ES-I3 (cell line): Measurements from ENCODE around the gene GGT7.
A peak's percentile ranks its signal among the peaks of the same experiment; 100 is the strongest.

Source experiments
- H3K36me3 ChIP-seq: 2 replicates; pipeline ENCODE4 v1.6.1; 2013; ENCODE audit warnings: mild to moderate bottlenecking, low read length, control low read depth, moderate library complexity; ENCODE audit not compliant: insufficient read depth
- H3K4me1 ChIP-seq: 2 replicates; pipeline ENCODE4 v1.6.1; 2013; ENCODE audit warnings: mild to moderate bottlenecking, control low read depth, low read length; ENCODE audit not compliant: insufficient read depth
- H3K9ac ChIP-seq: 2 replicates; pipeline ENCODE4 v1.6.1; 2013; ENCODE audit warnings: low read depth, mild to moderate bottlenecking, low read length, moderate library complexity
- H3K9me3 ChIP-seq: 2 replicates; pipeline ENCODE4 v1.6.1; 2013; ENCODE audit warnings: mild to moderate bottlenecking, low read length, moderate library complexity; ENCODE audit not compliant: control insufficient read depth, insufficient read depth

GGT7 gene

DNA sequence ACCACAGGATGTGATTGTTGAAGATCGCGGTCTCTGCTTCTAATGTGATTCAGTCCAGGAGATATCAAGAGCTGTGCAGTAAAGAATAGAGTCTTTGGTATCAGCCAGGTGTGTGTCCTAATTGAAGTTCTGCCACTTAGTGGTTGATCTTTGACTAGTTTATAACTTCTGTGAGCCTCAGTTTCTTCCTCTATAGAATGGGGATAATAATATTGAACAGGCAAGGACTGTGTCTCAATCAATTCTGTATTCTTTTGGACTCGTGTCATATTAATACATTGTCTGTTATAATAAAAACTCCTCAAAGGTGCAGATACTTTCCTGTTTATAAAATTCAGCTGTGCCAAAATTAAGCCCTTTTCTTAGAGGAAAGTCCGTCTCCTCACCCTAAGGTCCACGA lies 24.1 kb downstream of the GGT7 start:
- no peaks in the 10 kb centered on the region; the same call in 1 of the 2 replicates for H3K36me3 ChIP-seq
- H3K9ac ChIP-seq, result no peak overlapping the region
- no peaks in the 10 kb centered on the region for H3K4me1 ChIP-seq
- no peaks in the 10 kb centered on the region for H3K9me3 ChIP-seq

DNA sequence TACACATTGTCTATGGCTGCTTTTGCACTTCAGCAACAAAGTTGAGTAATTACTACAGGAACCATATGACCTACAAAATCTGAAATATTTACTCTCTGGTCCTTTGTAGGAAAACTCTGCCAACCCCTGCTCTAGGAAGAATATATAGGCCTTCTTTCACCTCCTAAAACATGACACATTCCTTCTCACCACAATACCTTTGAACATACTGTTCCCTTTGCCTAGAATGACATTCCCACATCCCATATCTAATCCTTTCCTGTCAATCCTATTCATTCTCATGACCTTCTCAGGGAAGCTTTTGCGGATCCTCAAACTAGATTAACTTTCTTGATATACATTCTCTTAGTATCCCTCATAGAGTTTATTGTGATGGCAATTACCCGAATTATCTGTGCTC lies 29.2 kb downstream of the GGT7 start:
- no peak overlapping the region for H3K9ac ChIP-seq
- no peaks in the 10 kb centered on the region for H3K9me3 ChIP-seq
- H3K36me3 ChIP-seq, result no peaks in the 10 kb centered on the region; the same call in 1 of the 2 replicates
- H3K4me1 ChIP-seq, result no peaks in the 10 kb centered on the region

DNA sequence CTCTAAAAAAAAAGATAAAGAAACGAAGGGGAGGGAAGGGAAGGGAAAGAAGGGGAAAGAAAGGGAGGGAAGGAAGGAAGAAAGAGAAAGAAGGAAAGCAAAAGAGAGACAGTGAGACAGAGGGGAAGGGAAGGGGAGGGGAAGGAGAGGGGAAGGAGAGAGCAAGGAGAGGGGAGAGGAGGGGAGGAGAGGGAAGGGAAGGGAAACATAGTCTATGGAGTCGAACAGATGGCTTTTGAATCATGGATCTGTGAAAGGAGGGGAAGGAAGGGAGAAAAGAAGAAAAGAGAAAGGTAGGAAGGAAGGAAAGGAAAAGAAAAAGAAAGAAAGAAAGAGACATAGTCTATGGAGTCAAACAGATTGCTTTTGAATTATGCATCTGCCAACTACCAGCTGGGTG lies 30.5 kb downstream of the GGT7 start:
- Histone ChIP-seq H3K9ac (no peak overlapping the region), H3K4me1 (no peaks in the 10 kb centered on the region), H3K36me3 (no peaks in the 10 kb centered on the region), H3K9me3 (no peaks in the 10 kb centered on the region)

DNA sequence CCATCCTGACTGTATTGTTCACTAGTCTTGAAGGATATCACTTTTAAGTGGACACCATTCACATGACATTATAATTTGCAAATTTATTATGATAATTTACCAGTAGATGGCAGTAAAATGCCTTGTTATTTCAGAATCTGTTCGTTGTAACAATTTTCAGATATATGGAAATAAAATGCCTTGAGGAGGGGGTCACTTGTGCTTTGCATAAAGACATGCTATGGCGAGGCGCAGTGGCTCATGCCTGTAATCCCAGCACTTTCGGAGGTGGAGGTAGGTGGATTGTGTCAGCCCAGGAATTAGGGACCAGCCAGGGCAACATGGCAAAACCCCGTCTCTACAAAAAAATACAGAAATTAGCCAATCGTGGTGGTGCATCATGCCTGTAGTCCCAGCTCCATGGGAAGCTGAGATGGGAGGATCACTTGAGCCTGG lies 38.2 kb downstream of the GGT7 start:
- no peaks in the 10 kb centered on the region for H3K36me3 ChIP-seq
- H3K4me1 ChIP-seq, result no peaks in the 10 kb centered on the region
- no peaks in the 10 kb centered on the region for H3K9me3 ChIP-seq
- H3K9ac ChIP-seq, result no peak overlapping the region

DNA sequence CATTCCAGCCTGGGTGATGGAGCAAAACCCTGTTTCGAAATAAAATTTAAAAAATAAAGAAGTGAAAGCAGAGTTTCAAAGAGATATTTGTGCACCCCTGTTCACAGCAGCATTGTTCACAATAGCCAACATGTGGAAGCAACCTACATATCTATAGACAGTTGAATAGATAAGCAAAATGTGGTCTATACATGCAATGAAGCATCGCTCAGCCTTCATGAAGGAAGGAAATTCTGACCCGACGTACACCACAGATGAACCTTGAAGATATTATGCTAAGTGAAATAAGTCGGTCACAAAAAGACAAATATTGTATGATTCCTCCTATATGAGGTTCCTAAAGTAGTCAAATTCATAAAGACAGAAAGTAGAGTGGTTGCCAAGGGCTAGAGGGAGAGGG lies 40.7 kb downstream of the GGT7 start:
- H3K9ac ChIP-seq, result no peak overlapping the region
- H3K9me3 ChIP-seq, result no peaks in the 10 kb centered on the region
- no peaks in the 10 kb centered on the region for H3K4me1 ChIP-seq
- no peaks in the 10 kb centered on the region for H3K36me3 ChIP-seq

DNA sequence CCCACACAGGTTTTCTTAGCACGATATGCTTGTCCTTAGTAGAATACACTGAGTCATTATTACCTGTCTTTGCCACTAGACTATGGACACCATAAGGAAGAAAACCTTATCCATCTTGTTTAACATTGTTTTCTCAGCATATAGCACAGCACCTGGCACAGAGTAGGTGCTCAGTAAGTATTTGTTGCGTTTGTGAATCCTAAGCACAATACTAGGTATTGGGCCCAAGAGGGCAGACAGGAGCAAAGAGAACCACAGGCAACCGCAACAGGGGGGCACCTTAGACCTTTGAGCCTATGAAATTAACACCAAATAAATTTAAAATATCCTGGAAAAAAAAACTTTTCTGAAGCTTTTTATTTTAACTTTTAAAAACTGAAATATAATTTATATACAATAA lies 43.5 kb downstream of the GGT7 start:
- Histone ChIP-seq H3K4me1 (peaks cover under 1% of the 10 kb centered on the region; the same call in 1 of the 2 replicates), H3K9me3 (no peaks in the 10 kb centered on the region), H3K9ac (no peak overlapping the region), H3K36me3 (no peaks in the 10 kb centered on the region)

DNA sequence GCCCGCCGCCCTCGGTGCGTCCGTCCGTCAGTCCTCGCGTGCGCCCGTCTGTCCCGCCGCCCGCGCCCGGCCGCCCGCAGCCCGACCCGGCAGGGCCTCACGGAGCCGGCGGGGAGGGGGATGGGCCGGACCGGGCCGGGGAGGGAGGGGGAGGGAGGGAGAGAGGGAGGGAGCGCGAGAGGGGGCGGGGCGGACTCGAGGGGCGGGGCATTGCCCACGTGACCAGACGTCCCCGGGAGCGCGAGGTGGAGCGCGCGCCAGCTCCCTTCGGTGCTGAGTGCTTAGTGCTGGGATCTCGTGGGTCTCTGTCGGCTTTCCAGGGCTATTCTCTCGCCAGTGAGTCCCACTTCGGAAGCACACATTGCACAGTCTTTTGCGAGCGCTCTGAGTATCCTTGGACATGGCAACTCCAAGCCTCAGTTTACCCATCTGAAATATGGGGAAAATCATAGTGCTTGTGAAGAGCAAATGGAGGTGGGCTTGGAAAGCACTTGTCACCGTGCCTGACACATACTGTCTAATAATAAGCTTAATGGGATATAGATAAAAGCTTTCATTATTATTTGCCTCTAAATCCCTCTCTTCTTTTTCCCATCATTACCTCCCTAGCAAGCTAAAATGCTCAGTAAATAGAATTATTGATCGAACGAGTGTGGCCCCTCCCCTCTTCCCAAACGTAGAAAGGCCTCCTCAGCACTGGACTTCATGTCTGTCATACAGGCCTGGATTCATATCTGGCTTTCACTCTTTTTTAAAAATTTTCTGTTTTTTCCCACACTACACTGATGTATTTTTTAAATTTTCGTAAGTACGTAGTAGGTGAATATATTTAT lies 46.9 kb downstream of the GGT7 start, which contains the start of gene NCOA6:
Gene NCOA6, minus strand, starts transcription at position 122 of the 833 bp plus-strand sequence. CDS start 43,296 bp downstream, outside the sequence.
- Histone ChIP-seq H3K36me3 (no peaks in the 10 kb centered on the region), H3K9ac (peak within 1 kb of the TSS; percentile 73)

DNA sequence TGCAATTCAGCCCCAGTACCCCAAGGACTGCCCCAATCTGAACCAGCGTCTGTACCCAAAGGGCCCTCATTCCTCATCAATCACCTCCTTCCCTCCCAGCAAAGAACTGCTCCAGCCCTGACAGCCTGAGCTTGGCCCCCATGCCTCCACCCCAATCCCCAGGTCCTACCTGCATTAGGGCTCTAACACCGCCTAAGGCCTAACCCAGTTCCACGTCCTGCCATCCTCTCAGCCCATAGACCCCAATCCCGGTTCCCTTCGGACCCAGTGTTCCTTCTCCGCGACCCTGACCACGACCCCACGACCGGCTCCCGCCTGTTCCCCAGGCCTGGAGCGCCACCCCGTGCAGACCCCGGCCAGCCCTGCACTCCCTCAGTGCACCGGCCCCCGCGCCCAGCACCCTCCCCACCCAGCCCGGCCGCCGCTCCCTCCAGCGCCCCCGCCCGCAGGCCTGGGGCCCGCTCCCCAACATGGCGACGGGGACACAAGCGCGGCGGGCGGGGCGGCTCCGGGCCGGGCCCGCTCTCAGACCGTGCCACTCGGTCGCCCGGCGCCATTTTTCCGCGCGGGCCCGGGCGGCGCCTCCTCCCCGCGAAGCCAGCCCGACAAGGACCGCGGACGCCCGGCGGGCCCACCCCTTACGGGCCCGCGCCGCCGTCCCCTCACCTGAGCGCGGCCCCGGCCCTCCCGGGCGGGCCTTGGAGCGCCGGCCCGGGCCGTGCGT lies 47.7 kb downstream of the GGT7 start:
- Histone ChIP-seq H3K36me3 (no peaks in the 10 kb centered on the region), H3K9ac (peak overlapping the region; percentile 73), H3K9me3 (no peaks in the 10 kb centered on the region), H3K4me1 (peaks cover 6% of the 10 kb centered on the region; the same call in 1 of the 2 replicates)

More for the DNA sequence above, 46.9 kb downstream of the GGT7 start, which contains the start of gene NCOA6:
- Histone ChIP-seq H3K9me3 (no peaks in the 10 kb centered on the region), H3K4me1 (peaks cover 6% of the 10 kb centered on the region; the same call in 1 of the 2 replicates)

DNA sequence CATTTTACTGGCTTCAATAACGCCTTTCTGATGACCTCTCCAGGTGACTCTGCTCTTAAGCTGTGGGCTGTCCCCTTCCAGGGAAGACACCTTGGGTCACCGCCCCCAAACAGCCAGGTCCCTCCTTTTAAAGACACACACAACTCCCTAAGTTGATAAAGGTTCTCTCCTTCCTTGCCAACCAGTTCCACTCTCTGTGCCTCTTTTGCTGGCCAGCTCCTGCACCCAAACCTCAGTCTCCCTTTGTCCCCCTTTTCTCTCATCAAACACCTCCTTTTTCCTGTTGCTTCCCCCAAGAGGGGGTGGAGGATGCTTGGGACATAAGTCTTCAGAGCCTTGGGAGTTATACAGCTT lies 48.2 kb downstream of the GGT7 start:
- Histone ChIP-seq H3K9ac (peak overlapping the region; percentile 73), H3K9me3 (no peaks in the 10 kb centered on the region), H3K4me1 (peaks cover 6% of the 10 kb centered on the region; the same call in 1 of the 2 replicates), H3K36me3 (no peaks in the 10 kb centered on the region)

DNA sequence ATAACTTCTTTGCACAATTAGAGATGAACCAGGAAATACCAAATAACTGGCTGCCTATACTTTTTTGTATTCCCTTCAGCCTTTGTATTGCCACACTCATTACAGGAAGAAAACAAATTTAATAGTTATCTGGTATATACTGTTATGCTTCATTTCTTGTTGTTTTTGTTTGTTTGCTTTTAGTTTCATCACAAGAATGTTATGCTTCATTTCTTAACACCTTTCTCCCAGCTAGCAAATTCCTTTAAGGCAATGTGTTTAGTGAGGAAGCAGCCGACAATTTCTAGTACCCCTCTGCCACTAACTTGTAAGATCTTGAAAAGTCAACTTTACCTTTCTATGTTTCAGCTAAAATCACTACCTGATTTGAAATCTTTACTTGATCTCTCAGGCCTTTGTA lies 48.6 kb downstream of the GGT7 start:
- peaks cover 6% of the 10 kb centered on the region; the same call in 1 of the 2 replicates for H3K4me1 ChIP-seq
- no peaks in the 10 kb centered on the region for H3K36me3 ChIP-seq
- H3K9ac ChIP-seq, result peak overlapping the region; percentile 73; the same call in 1 of the 2 replicates
- no peaks in the 10 kb centered on the region for H3K9me3 ChIP-seq

DNA sequence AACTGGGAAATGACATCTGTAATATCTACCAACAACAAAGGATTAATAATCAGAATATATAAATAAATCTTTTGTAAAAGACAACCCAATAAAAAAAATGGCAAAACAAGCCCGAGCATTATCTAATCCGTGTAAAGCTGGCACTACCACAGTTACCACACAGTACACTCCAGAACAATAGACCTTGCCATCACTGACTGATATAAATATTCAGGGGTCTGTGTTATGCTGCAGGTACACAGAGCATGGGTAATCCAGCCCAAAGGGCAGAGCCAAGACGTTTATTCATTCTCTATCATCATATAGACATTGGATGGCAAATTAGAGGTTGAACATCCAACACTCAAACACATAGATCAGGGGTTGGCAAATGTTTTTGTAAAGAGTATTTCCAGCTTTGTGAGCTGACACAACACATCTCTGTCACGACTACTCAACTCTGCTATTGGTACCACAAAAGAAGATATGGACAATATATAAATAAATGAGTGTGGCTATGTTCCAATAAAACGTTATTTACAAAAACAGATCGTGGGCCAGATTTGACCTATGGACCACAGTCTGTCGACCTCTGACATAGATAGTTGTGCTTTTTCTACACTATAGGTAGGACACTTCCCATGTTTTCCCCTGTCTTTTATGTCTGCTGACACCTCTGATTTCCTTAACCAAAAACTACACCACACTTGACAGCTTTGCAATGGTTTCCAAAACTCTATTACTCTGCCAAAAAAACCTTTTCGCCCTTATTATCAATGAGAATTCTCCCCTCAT lies 51.7 kb downstream of the GGT7 start:
- no peaks in the 10 kb centered on the region for H3K36me3 ChIP-seq
- H3K4me1 ChIP-seq, result peaks cover 6% of the 10 kb centered on the region; the same call in 1 of the 2 replicates
- no peaks in the 10 kb centered on the region for H3K9me3 ChIP-seq
- H3K9ac ChIP-seq, result no peak overlapping the region

DNA sequence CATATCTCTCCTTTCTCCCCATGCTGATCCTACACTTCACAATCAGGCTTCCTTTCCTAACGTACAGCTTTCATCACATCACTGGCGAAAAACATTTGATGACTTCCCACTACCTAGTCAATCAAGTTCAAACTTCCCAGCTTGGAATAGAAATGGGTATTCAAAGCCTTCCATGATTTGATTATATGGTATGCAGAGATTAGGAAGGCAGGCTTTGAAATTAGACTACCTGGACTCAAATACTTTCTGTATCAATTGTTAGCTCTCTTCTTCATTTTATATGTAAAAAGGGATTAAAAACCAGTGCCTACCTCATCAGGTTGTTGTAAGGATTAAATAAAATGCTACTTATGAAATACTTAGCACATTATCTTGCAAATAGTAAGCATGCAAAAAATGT lies 54.9 kb downstream of the GGT7 start:
- Histone ChIP-seq H3K9me3 (no peaks in the 10 kb centered on the region), H3K9ac (no peak overlapping the region), H3K4me1 (no peaks in the 10 kb centered on the region), H3K36me3 (no peaks in the 10 kb centered on the region)

DNA sequence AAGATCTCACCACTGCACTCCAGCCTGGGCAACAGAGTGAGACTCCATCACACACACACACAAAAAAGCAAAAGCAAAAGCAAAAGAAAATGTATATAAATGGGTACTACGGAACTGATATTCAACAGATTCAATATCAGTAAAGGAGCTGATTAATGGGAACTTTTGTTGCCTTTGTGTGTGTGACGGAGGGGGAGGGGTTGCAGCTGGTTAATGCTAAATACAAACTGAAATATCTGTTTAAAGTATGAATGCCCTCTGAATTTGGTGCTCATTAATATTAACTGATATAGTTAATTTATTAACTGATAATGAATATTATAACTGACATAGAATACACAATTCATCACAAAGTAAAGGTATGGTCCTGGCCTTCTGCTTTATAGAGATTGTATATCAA lies 55.6 kb downstream of the GGT7 start:
- Histone ChIP-seq H3K36me3 (no peaks in the 10 kb centered on the region), H3K9me3 (no peaks in the 10 kb centered on the region), H3K9ac (no peak overlapping the region), H3K4me1 (no peaks in the 10 kb centered on the region)

DNA sequence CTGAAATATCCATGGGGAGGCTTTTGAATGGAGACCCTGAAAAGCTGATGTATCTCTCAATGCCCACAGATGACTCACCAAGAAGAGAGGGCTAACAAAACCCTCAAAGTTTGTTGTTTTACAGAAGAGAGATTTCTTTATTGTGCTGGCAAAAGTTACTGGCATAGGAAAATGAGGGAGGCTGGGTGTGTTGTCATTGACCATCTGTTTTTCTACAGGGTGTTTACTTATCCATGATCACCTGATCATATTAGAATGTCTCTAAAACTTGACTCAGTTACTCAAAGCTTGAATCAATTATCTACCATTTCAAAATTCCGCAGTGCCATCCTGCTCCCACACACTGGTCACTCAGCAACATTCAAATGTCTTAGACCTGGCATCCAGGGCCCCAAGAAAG lies 57.0 kb downstream of the GGT7 start:
- no peak overlapping the region for H3K9ac ChIP-seq
- no peaks in the 10 kb centered on the region for H3K4me1 ChIP-seq
- H3K36me3 ChIP-seq, result no peaks in the 10 kb centered on the region
- H3K9me3 ChIP-seq, result no peaks in the 10 kb centered on the region
